Measurements from ENCODE around the gene IDH3G.
A peak's percentile ranks its signal among the peaks of the same experiment; 100 is the strongest.

The IDH3G gene

DNA sequence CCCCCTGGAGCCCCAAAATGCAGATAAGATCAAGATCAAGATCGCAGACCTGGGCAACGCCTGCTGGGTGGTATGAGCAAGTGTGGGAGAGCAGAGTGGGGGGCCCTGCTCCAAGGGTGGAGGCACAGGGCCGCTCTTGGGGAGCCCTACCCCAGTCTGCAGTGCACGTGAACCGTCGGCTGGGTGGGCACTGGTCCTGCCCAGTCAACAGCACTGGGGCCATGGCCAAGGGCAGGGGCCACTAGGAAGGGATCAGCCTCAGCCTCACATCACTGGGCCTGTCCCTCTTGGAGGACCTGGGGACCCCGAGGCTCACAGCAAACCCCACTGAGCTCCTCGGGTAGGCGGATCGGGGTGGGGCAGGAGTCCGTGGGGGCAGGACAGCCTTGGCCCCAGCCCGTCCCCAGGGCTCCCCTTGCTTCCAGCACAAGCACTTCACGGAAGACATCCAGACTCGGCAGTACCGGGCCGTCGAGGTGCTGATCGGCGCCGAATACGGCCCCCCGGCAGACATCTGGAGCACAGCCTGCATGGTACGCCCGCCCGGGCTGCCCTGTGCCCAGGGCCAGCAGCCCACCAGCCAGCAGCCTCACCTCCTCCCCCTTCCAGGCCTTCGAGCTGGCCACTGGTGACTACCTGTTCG, 9.7 kb downstream of the IDH3G start:
- no peak for DNase-seq

DNA sequence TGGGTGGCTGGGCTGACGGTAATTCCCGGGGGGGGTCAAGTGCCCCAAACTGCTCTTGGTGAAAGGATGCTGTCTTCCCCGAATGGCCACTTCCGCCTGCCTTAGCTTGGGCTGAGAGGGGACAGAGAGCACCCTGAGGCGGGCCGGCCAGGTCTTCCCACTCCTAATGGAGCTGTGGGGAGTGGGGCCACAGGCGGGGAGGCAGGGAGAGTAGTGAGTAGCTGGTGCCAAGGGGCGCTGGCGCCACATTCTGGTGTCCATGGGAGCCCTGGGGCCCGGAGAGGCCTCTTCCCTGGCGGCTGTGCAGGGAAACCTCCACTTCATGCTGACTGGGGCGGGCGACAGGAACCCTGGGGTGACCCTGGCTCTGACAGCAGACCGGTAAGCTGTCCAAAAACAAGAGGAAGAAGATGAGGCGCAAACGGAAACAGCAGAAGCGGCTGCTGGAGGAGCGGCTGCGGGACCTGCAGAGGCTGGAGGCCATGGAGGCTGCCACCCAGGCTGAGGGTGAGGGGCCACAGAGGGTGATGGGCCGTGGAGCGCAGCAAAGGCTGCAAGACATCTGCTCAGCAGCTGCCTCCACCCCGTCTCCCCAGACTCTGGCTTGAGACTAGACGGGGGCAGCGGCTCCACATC, 10.7 kb downstream of the IDH3G start:
- DNase-seq = no peak

DNA sequence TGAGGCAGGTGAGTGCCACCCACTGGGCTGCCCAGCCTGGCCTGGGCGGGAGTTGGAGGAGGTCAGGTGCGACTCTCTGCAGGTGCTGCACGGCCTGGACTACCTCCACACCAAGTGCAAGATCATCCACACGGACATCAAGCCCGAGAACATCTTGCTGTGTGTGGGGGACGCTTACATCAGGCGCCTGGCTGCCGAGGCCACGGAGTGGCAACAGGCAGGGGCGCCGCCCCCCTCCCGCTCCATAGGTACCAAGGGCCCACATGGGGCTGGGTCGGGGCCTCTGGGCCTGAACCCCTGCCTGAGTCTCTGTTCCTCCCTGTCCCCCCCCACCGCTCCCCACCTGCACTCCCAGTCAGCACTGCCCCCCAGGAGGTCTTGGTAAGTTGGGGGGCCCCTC, 11.3 kb downstream of the IDH3G start:
- no peak for DNase-seq

DNA sequence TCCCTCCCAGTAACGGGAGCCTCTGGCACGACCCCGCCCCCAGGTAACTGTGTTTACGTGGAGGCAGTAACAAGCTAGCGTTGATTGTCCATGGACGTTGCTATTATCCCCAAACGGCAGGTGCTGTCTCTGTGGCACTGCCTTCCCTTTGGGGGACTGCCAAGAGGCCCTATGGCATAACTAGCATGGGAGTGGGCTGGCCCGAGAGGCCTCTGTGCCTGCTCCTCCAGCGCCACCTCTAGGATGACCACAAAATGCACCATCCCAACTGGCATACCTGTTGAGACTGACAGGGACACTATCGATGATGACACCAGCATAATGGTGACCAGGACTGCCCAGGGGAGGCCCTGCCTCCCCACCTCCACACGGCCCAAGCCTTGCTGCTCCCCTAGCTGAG, 11.9 kb downstream of the IDH3G start:
- DNase-seq = peak; percentile 80 to 83

DNA sequence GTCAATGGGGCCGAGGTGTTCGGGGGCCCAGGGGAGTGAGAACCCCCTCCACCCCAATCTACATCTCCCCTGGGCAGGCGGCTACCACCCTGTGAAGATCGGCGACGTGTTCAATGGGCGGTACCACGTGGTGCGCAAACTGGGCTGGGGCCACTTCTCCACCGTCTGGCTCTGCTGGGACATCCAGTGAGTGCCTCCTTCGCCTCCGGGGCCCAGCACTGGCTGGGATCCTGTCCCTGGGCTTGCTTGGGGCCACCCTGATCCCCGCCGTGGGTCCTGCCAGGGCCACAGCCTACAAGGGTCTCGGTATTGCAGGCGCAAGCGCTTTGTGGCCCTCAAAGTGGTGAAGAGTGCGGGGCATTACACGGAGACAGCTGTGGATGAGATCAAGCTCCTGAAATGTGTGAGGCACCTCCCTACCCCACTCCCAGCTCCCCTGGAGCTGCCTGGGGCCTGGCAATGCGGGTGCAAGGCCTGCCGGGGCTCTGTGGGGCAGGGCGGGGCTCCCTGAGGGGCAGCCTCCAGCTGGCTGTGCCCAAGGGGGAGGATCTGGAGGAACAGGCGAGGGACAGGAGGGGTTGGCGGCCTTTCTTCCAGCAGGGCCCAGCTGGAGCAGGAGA, 12.6 kb downstream of the IDH3G start:
- DNase-seq = peak in 1 of 2 experiments; percentile 33

DNA sequence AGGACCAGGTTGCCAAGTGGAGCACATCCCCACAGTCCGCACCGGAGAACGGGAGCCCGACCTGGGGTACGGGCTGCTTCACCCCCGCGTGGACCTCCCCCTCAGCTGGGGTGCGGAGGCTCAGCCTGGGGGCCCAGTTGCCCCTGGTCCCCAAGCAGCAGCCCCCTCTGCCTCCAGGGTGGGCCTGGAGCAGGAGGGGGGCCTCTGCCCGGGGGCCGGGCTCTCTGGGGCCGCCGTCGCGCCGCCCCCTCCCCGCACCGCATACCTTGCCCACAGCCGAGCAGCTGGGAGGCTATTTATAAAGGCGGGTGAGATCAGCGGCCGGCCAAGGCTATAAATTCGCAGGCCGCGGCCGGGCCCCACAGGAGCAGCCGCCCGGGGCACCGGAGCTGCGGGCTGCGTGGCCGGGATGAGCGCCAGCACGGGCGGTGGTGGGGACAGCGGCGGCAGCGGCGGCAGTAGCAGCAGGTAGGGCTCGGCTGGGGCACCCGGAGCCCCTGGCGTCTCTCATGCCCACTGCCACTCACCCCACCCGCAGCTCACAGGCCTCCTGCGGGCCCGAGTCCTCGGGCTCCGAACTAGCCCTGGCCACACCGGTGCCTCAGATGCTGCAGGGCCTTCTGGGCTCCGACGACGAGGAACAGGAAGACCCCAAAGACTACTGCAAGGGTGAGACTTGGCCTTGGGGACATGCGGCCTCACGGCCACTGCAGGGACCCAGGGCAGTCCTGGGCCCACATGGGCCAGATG, 13.3 kb downstream of the IDH3G start, which contains the start of gene SRPK3:
TSS of gene SRPK3 (plus strand) at position 364 of the 750 bp plus-strand sequence. CDS start at position 410, 46 bp downstream.
- peak in 1 of 2 experiments; percentile 28 for DNase-seq

DNA sequence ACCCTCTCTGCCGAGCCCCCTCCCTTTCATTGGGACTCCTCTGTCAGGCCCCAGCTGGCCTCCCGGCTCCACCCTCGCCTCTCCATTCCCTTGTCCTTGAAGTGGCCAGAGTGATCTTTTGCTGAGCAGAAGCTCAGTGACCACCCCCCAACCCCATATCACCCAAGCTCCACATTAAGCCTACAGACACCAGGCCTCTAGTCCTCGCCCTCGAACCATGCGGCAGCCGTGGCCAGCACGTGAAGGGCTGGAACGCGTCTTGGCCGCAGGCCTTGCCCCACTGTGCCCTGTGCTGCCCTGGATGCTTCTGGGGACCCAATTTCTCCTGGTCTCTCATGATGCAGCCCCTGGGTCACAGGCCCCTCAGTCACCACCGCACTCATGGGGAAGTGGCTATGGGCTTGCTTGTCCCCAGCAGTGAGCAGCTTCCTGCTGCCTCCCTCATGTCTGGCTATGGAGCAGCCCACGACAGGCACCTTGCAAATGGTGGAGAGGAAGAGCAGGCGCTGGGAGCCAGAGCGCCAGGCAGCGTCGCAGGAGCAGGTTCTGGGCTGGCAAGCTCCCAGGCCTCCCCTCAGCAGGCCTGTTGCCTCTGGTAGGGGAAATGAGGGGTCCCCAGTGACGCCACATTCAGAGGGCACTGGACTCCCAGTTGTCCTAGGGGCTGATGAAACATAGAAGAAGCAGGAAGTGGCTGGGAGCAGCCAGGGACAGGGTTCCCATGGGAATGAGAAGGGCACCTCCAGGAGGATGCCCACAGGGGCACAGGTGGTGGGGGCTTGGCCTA, 14.1 kb downstream of the IDH3G start:
- no peak for DNase-seq

DNA sequence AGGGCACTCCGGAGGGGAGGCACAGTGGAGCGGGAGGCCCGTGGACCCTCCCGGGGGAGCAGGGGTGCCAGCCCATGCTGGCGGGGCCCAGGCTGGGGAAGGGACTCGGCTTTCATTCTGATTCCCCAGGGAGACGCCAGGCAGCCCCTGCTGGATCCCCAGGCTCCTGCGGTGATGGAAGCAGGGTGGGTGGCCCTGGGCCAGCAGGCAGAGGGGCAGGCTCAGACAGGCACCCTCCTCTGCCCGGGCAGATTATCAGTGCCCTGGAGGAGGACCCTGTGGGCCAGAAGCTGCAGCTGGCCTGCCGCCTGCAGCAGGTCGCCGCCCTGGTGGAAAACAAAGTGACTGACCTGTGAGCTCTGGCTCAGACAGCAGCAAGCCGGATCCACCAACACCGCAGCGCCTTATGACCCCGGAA, 15.5 kb downstream of the IDH3G start:
- no peak for DNase-seq

DNA sequence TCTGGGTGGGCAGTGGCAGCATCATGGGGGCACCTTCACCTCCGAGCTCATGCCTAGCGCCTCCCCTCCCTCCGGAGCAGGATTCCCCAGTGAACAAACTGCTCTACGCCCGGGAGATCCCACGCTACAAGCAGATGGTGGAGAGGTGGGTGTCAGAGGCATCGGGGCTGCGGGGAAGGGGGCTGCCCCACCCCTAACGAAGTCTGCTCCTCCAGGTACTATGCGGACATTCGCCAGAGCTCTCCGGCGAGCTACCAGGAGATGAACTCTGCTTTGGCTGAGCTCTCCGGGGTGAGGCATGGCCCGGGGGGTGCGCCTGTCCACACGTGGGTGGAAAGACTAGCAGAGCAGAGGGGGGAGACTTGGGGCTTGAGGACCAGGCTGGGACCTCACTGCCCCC, 16.0 kb downstream of the IDH3G start:
- no peak for DNase-seq

DNA sequence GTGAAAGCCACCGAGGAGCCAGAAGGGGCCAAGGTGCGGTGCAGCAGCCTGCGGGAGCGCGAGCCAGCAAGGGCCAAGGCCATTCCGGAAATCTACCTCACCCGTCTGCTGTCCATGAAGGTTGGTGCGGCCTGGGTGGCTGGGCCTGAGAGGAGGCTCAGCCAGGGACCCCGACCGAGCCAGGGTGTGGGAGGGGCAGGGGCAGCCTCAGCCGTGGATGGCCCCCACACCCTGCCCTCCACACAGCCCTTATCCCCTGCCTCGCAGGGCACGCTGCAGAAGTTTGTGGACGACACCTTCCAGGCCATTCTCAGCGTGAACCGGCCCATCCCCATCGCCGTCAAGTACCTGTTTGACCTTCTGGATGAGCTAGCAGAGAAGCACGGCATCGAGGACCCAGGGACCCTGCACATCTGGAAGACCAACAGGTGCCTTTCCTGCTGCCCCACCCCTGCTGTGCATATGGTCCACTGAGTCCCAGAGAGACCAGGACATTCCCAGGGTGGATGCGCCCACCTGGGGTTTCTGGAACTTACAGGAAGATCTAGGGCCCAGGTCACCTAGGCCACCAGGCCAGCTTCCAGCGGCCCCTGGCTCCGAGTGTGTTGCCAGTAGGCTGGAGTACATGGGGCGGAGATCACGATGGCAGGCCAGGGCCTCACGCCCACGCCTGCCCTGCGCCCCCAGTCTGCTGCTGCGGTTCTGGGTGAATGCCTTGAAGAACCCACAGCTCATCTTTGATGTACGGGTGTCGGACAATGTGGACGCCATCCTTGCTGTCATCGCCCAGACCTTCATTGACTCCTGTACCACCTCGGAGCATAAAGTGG, 16.7 kb downstream of the IDH3G start:
- DNase-seq = no peak

DNA sequence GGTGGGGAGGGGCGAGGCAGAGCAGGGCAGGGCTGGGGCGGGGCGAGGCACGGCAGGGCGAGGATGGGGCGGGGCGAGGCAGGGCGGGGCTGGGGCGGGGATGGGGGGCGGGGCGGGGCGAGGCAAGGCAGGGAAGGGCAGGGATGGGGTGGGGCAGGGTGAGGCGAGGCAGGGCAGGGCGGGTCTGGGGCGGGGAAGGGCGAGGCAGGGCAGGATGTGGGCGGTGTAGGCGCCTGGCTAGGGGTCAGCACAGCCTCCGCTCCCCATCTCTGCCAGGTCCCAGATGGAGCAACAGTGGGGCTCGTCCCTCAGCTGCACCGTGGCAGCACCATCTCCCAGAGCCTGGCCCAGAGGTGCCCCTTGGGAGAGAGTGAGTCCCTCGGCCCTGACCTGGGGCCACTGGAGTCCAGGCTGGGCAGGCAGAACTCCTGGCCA, 17.5 kb downstream of the IDH3G start:
- no peak for DNase-seq

DNA sequence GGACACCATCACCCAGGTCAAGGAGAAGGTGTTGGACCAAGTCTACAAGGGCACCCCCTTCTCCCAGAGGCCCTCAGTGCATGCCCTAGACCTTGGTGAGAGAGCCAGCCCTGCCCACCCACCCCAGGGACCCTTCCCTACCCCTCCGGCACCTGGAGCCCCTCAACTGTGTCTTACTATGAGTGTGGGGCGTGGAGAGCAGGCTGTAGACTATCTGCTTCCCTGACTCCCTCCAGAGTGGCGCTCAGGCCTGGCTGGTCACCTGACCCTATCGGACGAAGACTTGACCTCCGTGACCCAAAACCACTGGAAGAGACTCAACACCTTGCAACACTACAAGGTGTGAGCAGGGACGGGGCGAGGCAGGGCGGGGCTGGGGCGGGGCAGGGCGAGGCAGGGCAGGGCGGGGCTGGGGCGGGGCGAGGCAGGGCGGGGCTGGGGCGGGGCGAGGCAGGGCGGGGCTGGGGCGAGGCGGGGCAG, 18.0 kb downstream of the IDH3G start:
- no peak for DNase-seq

DNA sequence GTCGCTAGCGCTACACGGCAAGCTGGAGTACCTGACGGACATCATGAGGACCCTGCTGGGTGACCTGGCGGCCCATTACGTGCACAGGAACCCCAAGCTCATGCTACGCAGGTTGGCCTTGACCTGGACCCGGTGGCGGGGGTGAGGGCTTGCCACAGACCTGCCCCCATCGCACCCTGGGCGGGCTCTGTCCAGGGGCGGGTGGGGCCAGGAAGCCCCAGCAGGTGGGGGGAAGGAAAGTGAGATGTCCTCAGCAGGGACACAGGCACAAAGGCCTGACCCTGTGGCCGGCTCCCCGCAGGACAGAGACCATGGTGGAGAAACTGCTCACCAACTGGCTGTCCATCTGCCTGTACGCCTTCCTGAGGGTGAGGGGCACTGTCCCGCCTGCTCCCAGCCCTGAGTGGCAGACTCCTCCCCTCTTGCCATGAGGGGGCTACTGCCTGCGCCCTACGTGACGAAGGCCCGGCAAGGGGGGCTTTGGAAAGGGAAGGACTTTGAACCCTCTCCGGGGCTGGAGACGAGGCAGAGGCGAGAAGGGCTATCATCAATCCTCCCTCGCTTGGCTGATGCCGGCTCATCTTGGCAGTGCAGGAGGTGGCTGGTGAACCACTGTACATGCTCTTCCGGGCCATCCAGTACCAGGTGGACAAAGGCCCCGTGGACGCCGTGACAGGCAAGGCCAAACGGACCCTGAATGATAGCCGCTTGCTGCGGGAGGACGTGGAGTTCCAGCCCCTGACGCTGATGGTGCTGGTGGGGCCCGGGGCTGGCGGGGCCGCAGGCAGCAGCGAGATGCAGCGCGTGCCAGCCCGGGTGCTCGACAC, 18.7 kb downstream of the IDH3G start:
- no peak for DNase-seq

DNA sequence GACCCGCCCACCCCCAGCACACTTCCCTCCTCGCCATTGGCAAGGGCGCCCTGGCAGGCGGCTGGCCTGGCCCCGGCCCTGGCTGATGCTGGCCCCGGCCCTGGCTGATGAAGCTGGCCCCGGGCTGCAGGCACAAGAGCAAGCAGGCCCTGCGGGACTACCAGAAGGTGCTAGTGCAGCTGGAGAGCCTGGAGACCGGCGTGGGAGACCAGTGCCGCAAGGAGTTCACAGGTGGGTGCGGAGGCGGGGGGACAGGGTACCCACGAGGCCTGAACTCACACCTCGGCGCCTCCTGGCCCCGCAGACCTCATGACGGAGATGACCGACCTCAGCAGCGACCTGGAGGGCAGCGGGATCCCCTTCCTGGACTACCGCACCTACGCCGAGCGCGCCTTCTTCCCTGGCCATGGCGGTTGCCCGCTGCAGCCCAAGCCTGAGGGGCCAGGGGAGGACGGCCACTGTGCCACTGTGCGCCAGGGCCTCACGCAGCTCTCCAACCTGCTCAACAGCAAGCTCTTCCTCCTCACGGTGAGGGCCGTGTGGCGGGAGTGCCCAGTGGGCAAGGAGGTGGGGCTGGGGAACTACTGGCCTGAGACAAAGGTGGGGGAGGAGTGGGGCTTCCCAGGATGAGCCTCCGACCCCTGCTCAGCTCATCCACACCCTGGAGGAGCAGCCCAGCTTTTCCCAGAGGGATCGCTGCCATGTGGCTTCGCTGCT, 19.4 kb downstream of the IDH3G start:
- DNase-seq = no peak

DNA sequence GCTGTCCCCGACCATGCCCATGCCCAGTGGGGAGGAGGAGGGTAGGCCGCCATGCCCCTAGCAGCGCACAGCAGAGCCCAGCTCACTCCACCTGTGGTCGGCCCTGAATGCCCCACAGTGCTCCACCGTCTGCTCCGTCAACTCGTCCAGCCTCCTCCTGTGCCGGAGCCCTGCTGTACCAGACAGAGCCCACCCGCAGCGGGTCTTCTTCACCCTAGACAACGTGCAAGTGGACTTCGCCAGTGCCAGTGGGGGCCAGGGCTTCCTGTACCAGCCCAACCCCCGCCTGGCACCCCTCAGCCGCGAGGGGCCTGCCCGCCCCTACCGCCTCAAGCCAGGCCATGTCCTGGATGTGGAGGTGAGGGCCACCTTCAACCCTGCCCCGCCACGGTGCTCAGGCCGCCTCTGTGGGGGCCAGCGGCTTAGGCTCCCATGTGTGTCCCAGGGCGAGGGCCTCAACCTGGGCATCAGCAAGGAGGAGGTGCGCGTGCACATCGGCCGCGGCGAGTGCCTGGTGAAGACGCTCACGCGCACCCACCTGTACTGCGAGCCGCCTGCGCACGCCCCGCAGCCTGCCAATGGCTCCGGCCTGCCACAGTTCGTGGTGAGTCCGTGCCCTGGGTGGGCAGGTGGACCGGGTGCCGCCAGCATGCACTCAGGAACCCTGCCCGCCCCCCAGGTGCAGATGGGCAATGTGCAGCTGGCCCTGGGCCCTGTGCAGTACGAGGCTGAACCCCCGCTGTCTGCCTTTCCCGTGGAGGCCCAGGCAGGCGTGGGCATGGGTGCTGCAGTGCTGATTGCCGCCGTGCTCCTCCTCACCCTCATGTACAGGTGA, 20.2 kb downstream of the IDH3G start:
- no peak for DNase-seq

DNA sequence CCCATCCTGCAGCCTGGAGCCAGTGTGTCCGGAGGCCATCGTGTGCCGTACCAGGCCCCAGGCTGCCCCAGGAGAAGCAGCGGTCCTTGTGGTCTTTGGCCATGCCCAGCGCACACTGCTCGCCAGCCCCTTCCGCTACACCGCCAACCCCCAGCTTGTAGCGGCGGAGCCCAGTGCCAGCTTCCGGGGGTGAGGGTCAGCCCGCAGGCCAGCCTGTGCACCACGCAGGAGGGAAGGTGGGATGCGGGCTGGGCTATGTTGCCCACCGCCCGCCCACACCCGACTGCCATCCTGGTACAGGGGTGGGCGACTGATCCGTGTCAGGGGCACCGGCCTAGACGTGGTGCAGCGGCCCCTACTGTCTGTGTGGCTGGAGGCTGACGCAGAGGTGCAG, 21.0 kb downstream of the IDH3G start:
- DNase-seq = no peak

DNA sequence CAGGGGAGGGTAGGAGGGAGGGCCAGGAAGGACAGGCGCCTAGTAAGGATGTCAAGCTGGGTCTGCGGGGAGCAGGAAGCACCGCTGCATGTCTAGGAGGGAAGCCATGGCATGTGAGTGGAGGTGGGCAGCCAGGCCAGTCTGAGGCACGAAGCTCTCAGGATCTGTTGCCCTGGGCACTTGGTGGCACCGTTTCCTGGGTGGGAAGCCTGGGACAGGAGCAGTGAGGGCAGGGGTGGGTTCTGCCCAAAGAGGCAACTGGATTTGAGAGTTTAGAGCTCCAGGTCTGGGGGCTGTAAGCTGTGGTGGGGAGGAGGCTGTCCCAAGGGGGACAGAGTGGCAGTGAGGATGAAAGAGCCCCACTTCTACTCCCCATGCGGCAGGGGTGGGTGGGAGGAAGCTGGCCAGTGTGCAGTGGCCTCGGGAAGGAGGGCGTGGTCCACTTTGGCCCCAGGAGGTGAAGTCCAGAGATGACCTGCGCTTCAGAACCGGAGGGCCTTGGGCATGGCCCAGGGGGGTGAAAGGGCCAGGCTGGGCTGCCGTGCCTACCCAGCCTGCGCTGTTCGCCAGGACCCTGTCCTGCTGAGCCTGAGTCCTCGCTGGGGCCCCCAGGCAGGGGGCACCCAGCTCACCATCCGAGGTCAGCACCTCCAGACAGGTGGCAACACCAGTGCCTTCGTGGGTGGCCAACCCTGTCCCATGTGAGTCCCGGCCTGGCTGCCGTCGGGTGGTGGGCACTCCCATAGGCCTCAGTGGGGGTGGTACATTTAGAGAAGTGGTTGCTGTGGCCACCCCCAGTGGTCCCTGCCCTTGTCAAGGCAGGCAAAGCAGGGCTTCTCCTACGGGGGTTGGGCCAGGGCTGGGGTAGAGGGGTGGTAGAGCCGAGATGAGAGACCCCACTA, 21.6 kb downstream of the IDH3G start:
- no peak for DNase-seq

Measured in SHP77 (cell line).